RWPE1 (cell line): ENCODE data around the gene SMARCD1.

ENCODE experiments used
- CTCF ChIA-PET: fragments of 350-600 bp; sonication (Branson Sonifier 250); formaldehyde crosslinking; extraction: SDS; loops from one replicate; lab custom pipeline; 2021; lab: Yijun Ruan, JAX
- POLR2A ChIA-PET: fragments of 400-600 bp; formaldehyde crosslinking; extraction: SDS; loops from one replicate; lab custom pipeline; 2020; ENCODE audit warnings: antibody characterized with exemption; ENCODE audit not compliant: low non-redundant PET; lab: Yijun Ruan, JAX
- DNase-seq: peaks from one replicate; pipeline ENCODE4 v3.0.0; 2012; ENCODE audit warnings: low spot score
- H3K27ac ChIP-seq: fragments of 450-650 bp; 2 replicates; pipeline ENCODE4 v1.5.1; 2017
- TF ChIP-seq, protein P1 (sequence below): fragments of 450-650 bp; conservative IDR thresholded peaks from 2 replicates; pipeline ENCODE4 v1.5.1; 2017; ENCODE audit warnings: low read depth, mild to moderate bottlenecking

SMARCD1 gene

DNA sequence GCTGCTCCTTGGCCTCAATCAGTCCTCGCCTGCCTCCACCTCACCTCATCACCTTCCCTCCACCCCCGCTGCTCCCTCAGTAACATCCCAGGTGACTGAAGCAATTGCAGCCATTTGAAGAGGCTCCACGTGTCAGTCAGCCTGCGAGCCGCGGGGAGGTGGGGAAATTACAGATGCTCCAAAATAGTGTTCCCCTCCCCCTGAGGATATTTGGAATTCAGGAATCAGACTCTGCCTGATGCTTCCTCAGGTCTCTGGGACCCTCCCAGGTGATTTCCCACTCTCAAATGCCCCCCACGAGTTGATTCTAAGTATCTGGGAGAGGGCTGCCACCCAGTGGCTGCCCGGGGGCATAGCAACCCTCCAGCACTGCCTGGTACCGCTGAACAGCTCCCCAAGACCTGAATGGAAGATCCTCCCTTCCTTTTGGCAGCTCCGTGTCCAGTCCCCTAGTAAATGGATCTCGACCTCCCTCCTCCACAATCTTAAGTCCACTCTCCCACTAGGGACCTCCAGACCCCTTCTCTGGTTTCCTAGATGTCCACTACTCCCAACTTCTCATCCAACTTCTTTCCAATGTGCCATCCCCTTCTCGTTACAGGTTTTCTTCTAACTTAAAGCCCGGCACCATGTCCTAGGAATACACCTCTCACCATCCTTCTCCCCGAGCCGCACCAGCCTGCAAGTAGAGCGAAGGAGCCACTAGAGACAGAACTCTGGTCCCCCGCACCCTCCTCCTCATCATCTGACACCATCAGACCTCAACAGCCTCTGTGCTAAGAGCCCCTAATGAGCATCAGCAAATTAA, 29.1 kb upstream of the SMARCD1 start:
- TF ChIP-seq, protein P1, sequence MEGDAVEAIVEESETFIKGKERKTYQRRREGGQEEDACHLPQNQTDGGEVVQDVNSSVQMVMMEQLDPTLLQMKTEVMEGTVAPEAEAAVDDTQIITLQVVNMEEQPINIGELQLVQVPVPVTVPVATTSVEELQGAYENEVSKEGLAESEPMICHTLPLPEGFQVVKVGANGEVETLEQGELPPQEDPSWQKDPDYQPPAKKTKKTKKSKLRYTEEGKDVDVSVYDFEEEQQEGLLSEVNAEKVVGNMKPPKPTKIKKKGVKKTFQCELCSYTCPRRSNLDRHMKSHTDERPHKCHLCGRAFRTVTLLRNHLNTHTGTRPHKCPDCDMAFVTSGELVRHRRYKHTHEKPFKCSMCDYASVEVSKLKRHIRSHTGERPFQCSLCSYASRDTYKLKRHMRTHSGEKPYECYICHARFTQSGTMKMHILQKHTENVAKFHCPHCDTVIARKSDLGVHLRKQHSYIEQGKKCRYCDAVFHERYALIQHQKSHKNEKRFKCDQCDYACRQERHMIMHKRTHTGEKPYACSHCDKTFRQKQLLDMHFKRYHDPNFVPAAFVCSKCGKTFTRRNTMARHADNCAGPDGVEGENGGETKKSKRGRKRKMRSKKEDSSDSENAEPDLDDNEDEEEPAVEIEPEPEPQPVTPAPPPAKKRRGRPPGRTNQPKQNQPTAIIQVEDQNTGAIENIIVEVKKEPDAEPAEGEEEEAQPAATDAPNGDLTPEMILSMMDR, result peak; percentile 96
- DNase-seq, result peak; percentile 79
- ChIA-PET CTCF (interaction anchor here (0.6 to 3.2 kb wide), 17 partner anchors 9 to 922 kb away, joined by 3 to 12 read pairs (median 4); no protein-coding TSS in a partner anchor), POLR2A (no interaction called here)
- peak overlapping the region; percentile 15; the same call in 1 of the 2 replicates for H3K27ac ChIP-seq

DNA sequence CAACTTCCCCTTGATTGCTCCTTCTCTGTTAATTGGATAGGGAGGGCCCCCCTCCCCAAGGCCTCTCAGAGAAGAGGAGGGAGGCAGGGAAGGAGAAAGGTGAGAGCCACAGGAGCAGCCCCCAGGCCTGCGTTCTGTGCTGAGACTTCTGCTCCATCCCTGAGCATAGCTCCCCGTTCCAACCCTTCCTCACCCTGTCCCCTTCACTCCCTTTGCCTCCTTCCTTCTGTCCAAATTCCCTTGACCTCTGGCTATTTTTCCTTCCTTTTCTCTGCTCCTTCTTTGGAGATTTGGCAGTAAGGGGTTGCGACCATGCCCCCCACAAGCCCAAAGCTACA, 28.5 kb upstream of the SMARCD1 start:
- DNase-seq, result no peak
- POLR2A ChIA-PET, result no interaction called here
- peak overlapping the region; percentile 15; the same call in 1 of the 2 replicates for H3K27ac ChIP-seq
- TF ChIP-seq, protein P1, result no peak
- CTCF ChIA-PET, result interaction anchor here (0.6 to 3.2 kb wide), 18 partner anchors 8 to 472 kb away, joined by 3 to 12 read pairs (median 4); no protein-coding TSS in a partner anchor

DNA sequence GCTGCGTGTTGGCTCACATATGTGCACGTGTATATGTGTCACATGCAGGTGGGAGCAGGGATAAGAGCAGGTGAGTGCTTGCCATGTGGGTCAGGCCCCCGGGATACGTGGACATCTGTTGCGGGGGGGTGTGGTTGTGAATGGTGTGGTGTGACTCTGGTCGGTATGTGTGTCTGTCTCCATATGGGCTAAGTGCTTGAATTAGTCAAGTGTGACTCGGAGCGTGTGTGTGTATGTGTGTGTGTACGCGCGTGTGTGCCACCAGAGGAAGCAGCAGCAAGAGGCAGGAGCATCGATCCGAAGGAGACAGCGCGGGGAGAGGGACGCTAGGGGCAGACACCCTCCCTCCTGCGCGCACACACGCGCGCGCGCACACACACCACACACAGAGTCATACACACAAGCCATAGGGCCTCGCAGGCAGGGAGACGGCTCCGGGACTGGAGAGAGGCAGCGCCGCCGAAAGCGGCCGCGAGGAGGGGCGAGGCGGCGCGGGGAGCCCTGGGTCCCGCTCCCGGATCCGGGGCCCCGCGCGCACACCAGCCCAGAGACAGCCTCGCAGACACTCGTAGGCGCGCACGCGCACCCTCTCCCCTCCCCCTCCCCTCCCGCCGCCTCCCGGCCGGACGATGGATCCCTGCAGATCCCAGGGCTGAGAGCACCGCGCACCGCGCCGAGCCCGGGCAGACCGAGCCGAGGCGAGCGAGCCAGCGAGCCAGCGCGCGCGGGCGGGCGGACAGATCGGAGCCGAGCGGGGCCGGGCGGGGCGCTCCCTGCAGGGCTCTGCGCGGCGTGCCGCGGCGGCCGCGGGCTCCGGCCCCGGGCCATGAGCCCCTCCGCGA, 27.9 kb upstream of the SMARCD1 start, which contains the start of gene ASIC1:
ASIC1 (plus strand) TSS at position 597 of the 842 bp plus-strand sequence. CDS start 1,171 bp downstream, outside the sequence.
- peak within 1 kb of the TSS; percentile 60 for H3K27ac ChIP-seq
- TF ChIP-seq, protein P1, result no peak
- ChIA-PET POLR2A (no interaction called here), CTCF (interaction anchor here (0.5 to 3.2 kb wide), 9 partner anchors 13 to 222 kb away, joined by 3 to 9 read pairs (median 4); no protein-coding TSS in a partner anchor)
- DNase-seq, result peak; percentile 68

DNA sequence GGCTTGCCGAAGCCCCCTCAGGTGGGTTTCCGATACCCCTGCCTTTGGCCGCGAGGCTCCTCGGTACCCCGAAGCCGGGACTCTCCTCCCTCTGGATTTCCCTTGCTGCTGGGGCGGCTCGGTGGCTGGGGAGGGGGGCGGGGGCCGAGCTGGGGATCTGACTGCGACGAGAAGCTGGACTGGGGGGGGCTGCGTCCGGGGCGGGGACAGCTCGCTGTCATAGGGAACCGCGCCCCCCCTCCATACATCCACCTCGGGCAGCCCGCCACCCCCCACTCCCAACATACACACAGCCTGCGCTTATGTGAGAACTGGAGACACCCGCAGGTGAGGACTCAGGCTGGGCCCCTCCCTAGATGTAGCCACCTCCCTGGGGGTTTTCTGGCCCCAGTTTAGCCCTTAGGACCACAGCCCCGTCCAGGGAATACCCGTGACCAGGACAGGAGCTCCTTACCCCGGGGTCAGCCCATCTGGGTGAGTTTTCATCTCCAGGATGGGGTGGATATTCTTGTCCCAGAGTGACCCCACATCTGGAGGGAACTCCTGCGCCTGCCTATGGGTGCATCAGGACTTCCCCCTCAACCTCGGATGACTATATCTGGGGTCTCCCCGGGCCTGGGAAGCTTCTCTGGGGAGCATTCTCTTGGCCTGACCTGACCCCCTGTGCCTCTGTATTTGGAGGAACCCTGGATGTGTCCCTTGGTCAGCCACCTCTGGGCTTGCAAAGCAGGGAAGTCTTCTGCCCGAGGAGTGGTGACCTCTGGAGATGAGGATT, 27.1 kb upstream of the SMARCD1 start:
- ChIA-PET CTCF (interaction anchor here (0.6 to 4.0 kb wide), 4 partner anchors 12 to 1071 kb away, joined by 4 to 18 read pairs (median 10); no protein-coding TSS in a partner anchor), POLR2A (no interaction called here)
- TF ChIP-seq, protein P1, result no peak
- H3K27ac ChIP-seq, result peak overlapping the region; percentile 60
- DNase-seq, result no peak

DNA sequence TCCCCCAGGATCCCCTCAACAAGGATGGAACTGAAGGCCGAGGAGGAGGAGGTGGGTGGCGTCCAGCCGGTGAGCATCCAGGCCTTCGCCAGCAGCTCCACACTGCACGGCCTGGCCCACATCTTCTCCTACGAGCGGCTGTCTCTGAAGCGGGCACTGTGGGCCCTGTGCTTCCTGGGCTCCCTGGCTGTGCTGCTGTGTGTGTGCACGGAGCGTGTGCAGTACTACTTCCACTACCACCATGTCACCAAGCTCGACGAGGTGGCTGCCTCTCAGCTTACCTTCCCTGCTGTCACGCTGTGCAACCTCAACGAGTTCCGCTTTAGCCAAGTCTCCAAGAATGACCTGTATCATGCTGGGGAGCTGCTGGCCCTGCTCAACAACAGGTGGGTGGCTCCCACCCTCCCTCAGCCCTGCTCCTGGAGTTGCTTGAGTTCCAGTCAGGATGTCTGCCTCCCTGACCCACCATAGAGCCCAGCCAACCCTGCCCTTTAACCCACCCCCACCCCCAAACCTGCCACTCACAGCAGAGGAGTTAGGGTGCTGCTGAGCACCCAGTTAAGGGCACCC, 26.3 kb upstream of the SMARCD1 start:
- no peak for DNase-seq
- CTCF ChIA-PET, result interaction anchor here (0.6 to 4.0 kb wide), 5 partner anchors 12 to 1071 kb away, joined by 4 to 18 read pairs (median 5); no protein-coding TSS in a partner anchor
- TF ChIP-seq, protein P1, result no peak
- POLR2A ChIA-PET, result no interaction called here
- peak overlapping the region; percentile 60 for H3K27ac ChIP-seq
